Measurements from ENCODE around the gene SCD. TPM values are rescaled to one million over a fixed set of nuclear protein-coding genes. Genes with fewer than 3 reads are reported as not detected.

Gene SCD
- total and polyA plus RNA-seq, 4 experiments from 2014 or later = 0.61 to 1.4 (median 0.88) TPM

DNA sequence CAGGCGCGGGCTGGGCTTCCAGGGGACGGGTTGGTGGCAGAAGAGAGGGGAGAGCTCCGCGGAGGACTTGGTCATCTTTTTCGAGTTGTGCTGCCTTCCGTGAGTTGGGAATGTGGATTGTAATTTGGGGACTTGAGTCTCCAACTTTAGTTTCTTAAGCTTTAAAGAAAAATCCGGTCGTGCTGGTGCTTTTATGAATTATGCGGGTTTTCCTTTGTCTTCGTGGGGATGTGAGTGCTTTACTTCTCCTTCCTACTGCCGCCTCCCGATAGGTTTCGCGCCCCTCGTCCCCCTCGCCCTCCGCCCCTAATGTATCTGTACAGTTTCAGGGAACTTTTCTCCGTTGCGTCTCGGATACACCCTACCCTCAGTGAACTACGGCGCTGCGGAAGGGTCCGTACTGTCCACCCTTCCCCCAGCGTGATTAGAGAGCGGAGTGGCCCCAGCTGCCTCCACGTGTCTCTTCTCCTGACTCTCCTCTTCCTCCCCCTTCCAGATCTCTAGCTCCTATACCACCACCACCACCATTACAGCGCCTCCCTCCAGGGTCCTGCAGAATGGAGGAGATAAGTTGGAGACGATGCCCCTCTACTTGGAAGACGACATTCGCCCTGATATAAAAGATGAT lies 649 bp downstream of the SCD start:
- POLR2A ChIA-PET (ENCODE audit: partially characterized antibody) = interaction anchor here (0.9 to 2.4 kb wide), 4 partner anchors 23 to 50 kb away, joined by 3 to 8 read pairs (median 4); no protein-coding TSS in a partner anchor
- Histone ChIP-seq H3K4me3 (ENCODE audit: low read length in 2 of 2) (peak overlapping the region in 1 of 2 donors; percentile 74), H3K27ac (ENCODE audit: low read depth, low read length) (no peak overlapping the region), H3K4me1 (ENCODE audit: insufficient read depth, low read length) (peaks cover 14% of the 10 kb centered on the region), H3K9me3 (ENCODE audit: control insufficient read depth in 1 of 2, low read length in 2 of 2) (no peaks in the 10 kb centered on the region), H3K27me3 (ENCODE audit: insufficient read depth, low read length) (no peaks in the 10 kb centered on the region), H3K36me3 (ENCODE audit: insufficient read depth, low read length) (no peaks in the 10 kb centered on the region)
- intact Hi-C loops (cut with micrococcal nuclease) = loop anchor here (1.0 kb wide), 1 partner anchor 27 kb away; no protein-coding TSS in a partner anchor
- Mint-ChIP-seq H3K9me3 (no peaks in the 10 kb centered on the region), H3K27ac (peak overlapping the region; percentile 32 to 91 (median 73)), H3K36me3 (no peaks in the 10 kb centered on the region), H3K27me3 (peaks cover 0 to 1% of the 10 kb centered on the region in 2 donors), H3K4me1 (peaks cover 9 to 19% (median 15%) of the 10 kb centered on the region in 4 donors), H3K4me3 (peak overlapping the region; percentile 79 to 92 (median 89))
- CTCF ChIA-PET (ENCODE audit: partially characterized antibody) = interaction anchor here (1.4 to 15.8 kb wide), 5 partner anchors 9 to 188 kb away, joined by 3 to 202 read pairs (median 17); partner anchors contain the start of gene HIF1AN
- DNase-seq = no peak

DNA sequence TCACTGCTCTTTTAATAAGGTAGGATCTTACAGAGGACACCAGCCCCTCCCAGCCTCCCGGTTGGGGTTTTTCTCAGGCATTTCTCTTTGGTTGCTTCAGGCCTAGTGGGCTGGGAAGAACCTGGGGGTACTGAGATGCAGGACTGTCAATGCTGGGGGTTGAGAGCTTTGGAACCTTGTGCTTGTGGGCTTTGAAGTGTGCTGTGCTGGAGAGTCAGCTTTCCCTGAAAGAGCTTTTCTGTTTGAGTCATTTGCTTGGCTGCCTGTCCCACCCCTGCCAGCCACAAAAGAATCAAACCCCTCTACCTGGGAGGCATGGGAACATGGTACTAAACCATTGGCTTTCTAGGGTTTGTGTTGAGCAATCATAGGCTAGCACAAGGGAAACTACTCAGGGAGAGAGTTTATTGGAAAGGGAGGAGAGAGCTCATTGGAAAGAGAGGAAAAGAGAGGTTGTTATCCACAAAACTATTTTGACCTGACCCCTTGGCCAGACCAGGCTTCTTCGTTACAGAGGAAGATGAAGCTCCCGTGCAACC lies 1.4 kb downstream of the SCD start:
- H3K4me3 ChIP-seq (ENCODE audit: low read length in 2 of 2) = no peak overlapping the region
- intact Hi-C loops (cut with micrococcal nuclease) = no loop called here

DNA sequence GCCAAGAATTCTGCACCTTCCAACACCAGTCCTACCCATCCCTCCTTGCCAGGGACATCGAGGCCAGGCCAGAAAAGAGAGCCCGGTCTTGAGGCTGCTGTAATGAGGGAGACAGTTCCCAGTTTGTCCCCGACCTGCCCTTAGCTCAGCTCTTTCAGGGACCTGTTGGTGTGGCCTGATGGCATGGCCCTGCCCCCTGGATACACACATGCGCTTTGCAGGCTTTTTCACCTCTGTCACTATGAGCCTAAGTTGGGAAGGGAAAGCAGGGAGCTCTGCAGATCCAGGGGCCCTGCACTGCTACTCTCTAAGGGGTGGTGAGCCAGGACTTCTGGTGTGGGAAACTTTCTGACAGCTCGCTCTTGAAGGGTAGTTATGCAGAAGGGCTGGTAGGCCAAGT lies 2.1 kb downstream of the SCD start:
- intact Hi-C loops (cut with micrococcal nuclease) = no loop called here
- no peaks in the 10 kb centered on the region for H3K36me3 Mint-ChIP-seq
- no peak overlapping the region for H3K4me3 ChIP-seq (ENCODE audit: low read length in 2 of 2)
- no peaks in the 10 kb centered on the region for H3K9me3 ChIP-seq (ENCODE audit: control insufficient read depth in 1 of 2, low read length in 2 of 2)
- no peaks in the 10 kb centered on the region for H3K36me3 ChIP-seq (ENCODE audit: insufficient read depth, low read length)
- peaks cover 14% of the 10 kb centered on the region for H3K4me1 ChIP-seq (ENCODE audit: insufficient read depth, low read length)
- ChIA-PET CTCF (ENCODE audit: partially characterized antibody) (interaction anchor here (0.6 to 3.2 kb wide), 7 partner anchors 9 to 160 kb away, joined by 3 to 17 read pairs (median 3); no protein-coding TSS in a partner anchor), POLR2A (ENCODE audit: partially characterized antibody) (interaction anchor here (2.1 kb wide), 1 partner anchor 22 kb away, joined by 5 read pairs; no protein-coding TSS in a partner anchor)
- no peaks in the 10 kb centered on the region for H3K27me3 ChIP-seq (ENCODE audit: insufficient read depth, low read length)
- DNase-seq = no peak
- no peaks in the 10 kb centered on the region for H3K9me3 Mint-ChIP-seq
- H3K27ac Mint-ChIP-seq = no peak overlapping the region
- peaks cover 9 to 19% (median 15%) of the 10 kb centered on the region in 4 donors for H3K4me1 Mint-ChIP-seq
- peaks cover 0 to 1% of the 10 kb centered on the region in 2 donors for H3K27me3 Mint-ChIP-seq
- H3K4me3 Mint-ChIP-seq = peak overlapping the region in 3 of 8 donors; percentile 17 to 91 (median 19)
- H3K27ac ChIP-seq (ENCODE audit: low read depth, low read length) = no peak overlapping the region

More for the DNA sequence above, 1.4 kb downstream of the SCD start:
- H3K27ac ChIP-seq (ENCODE audit: low read depth, low read length) = no peak overlapping the region
- POLR2A ChIA-PET (ENCODE audit: partially characterized antibody) = interaction anchor here (2.1 kb wide), 1 partner anchor 22 kb away, joined by 5 read pairs; no protein-coding TSS in a partner anchor
- no peaks in the 10 kb centered on the region for H3K36me3 Mint-ChIP-seq
- DNase-seq = no peak
- H3K27me3 Mint-ChIP-seq = peaks cover 0 to 1% of the 10 kb centered on the region in 2 donors
- H3K27me3 ChIP-seq (ENCODE audit: insufficient read depth, low read length) = no peaks in the 10 kb centered on the region
- peaks cover 9 to 19% (median 15%) of the 10 kb centered on the region in 4 donors for H3K4me1 Mint-ChIP-seq
- no peaks in the 10 kb centered on the region for H3K36me3 ChIP-seq (ENCODE audit: insufficient read depth, low read length)
- peaks cover 14% of the 10 kb centered on the region for H3K4me1 ChIP-seq (ENCODE audit: insufficient read depth, low read length)
- H3K9me3 Mint-ChIP-seq = no peaks in the 10 kb centered on the region
- CTCF ChIA-PET (ENCODE audit: partially characterized antibody) = interaction anchor here (1.1 to 3.2 kb wide), 6 partner anchors 9 to 161 kb away, joined by 3 to 17 read pairs (median 4); no protein-coding TSS in a partner anchor
- no peaks in the 10 kb centered on the region for H3K9me3 ChIP-seq (ENCODE audit: control insufficient read depth in 1 of 2, low read length in 2 of 2)
- H3K4me3 Mint-ChIP-seq = peak overlapping the region in 7 of 8 donors; percentile 29 to 92 (median 89)
- peak overlapping the region in 3 of 7 donors; percentile 13 to 63 (median 26) for H3K27ac Mint-ChIP-seq

DNA sequence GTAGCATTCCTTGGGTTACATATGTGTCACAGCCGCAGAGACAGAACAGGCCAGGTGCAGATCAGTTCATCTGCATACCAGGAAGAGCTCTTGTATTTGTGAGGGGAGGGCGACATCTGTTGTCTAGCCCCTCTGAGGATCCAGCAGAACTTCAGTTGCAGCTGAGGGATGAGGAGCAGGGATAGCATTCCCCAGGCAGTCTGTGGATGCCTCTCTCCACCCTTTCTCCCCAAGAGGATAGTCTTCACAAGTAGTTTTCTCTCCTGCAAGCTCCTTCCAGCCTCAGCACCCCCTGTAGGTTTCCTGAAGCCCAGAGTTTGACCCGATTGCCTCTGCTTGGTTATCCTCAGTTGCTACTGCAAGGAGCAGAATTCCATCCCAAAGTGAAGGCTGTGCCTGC lies 2.6 kb downstream of the SCD start:
- ChIA-PET CTCF (ENCODE audit: partially characterized antibody) (interaction anchor here (0.6 to 3.2 kb wide), 7 partner anchors 8 to 159 kb away, joined by 3 to 17 read pairs (median 3); no protein-coding TSS in a partner anchor), POLR2A (ENCODE audit: partially characterized antibody) (interaction anchor here (2.1 kb wide), 1 partner anchor 21 kb away, joined by 5 read pairs; no protein-coding TSS in a partner anchor)
- Mint-ChIP-seq H3K27me3 (peaks cover 0 to 1% of the 10 kb centered on the region in 2 donors), H3K9me3 (no peaks in the 10 kb centered on the region), H3K27ac (no peak overlapping the region), H3K36me3 (no peaks in the 10 kb centered on the region), H3K4me1 (peaks cover 9 to 19% (median 15%) of the 10 kb centered on the region in 4 donors), H3K4me3 (no peak overlapping the region)
- no peak for DNase-seq
- Histone ChIP-seq H3K36me3 (ENCODE audit: insufficient read depth, low read length) (no peaks in the 10 kb centered on the region), H3K27ac (ENCODE audit: low read depth, low read length) (no peak overlapping the region), H3K9me3 (ENCODE audit: control insufficient read depth in 1 of 2, low read length in 2 of 2) (no peaks in the 10 kb centered on the region), H3K27me3 (ENCODE audit: insufficient read depth, low read length) (no peaks in the 10 kb centered on the region), H3K4me3 (ENCODE audit: low read length in 2 of 2) (no peak overlapping the region), H3K4me1 (ENCODE audit: insufficient read depth, low read length) (peaks cover 14% of the 10 kb centered on the region)
- intact Hi-C loops (cut with micrococcal nuclease) = no loop called here

DNA sequence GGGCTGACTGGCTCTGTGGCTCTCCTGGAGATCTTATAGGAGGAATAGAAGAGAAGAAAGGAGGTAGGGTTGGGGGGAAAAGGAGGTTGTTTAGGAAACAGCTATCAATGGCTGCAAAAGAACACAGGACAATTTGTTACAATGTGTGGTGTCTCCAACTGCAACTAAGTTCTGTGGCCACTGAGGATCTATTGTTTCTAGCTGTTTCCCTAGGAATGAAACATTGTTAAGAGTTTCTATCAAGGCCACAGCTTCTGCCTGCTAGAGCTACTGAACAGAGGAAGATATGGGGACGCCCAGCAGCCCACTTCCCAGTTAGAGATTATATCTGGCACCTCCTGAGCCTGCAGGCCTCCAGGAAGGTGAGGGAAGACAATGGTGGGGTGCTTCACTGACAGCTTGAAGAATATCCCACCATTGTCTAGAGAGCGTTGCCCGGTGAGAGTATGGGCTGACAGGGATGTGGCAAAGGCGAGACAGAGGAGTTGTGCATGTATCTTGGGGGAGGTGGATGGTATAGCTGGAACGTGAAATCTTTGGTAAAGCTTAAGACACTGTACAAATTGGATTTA lies 4.0 kb downstream of the SCD start:
- DNase-seq = no peak
- intact Hi-C loops (cut with micrococcal nuclease) = no loop called here
- Mint-ChIP-seq H3K4me3 (no peak overlapping the region), H3K27me3 (peaks cover 0 to 1% of the 10 kb centered on the region in 2 donors), H3K4me1 (peaks cover 9 to 16% (median 13%) of the 10 kb centered on the region in 4 donors), H3K27ac (peak overlapping the region in 1 of 7 donors; percentile 81), H3K9me3 (no peaks in the 10 kb centered on the region), H3K36me3 (no peaks in the 10 kb centered on the region)
- Histone ChIP-seq H3K9me3 (ENCODE audit: control insufficient read depth in 1 of 2, low read length in 2 of 2) (no peaks in the 10 kb centered on the region), H3K4me3 (ENCODE audit: low read length in 2 of 2) (no peak overlapping the region), H3K4me1 (ENCODE audit: insufficient read depth, low read length) (peaks cover 12% of the 10 kb centered on the region), H3K27me3 (ENCODE audit: insufficient read depth, low read length) (no peaks in the 10 kb centered on the region), H3K36me3 (ENCODE audit: insufficient read depth, low read length) (no peaks in the 10 kb centered on the region), H3K27ac (ENCODE audit: low read depth, low read length) (no peak overlapping the region)
- ChIA-PET CTCF (ENCODE audit: partially characterized antibody) (interaction anchor here (1.2 to 2.3 kb wide), 4 partner anchors 11 to 168 kb away, joined by 3 to 13 read pairs (median 8); no protein-coding TSS in a partner anchor), POLR2A (ENCODE audit: partially characterized antibody) (interaction anchor here (1.2 kb wide), 1 partner anchor 23 kb away, joined by 5 read pairs; no protein-coding TSS in a partner anchor)

DNA sequence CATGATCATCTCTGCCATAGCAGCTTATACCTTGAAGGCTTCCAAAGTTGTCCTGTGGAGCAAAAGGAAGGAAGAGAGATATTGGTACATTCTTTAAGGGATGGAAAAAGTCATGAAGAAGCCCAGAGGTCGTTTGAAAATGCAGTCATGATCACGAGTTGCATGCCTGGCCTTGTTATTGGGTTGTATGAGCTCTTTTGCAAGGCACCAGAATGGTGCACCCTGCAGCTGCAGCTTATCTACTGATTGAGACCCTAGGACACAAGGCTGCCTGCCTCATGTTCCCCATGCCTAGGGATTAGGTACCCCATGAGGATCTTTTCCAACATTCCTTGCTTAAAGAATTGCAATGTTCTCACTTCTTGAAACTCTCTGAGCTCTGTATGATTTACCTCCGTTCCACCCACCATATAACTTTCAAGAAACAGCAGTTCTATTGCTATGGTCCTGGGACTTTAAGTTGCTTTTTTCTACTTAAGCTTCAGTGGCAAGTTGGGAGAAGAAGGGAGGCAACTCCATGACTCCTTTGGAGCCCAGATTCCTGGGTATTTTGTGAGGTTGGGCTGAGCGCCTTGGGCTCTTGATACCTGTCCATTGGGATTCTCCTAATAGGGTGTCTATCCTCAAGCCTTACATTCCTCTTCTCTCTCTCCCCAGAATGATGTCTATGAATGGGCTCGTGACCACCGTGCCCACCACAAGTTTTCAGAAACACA lies 6.9 kb downstream of the SCD start:
- Histone ChIP-seq H3K36me3 (ENCODE audit: insufficient read depth, low read length) (no peaks in the 10 kb centered on the region), H3K27me3 (ENCODE audit: insufficient read depth, low read length) (no peaks in the 10 kb centered on the region), H3K4me1 (ENCODE audit: insufficient read depth, low read length) (no peaks in the 10 kb centered on the region), H3K9me3 (ENCODE audit: control insufficient read depth in 1 of 2, low read length in 2 of 2) (no peaks in the 10 kb centered on the region), H3K27ac (ENCODE audit: low read depth, low read length) (no peak overlapping the region), H3K4me3 (ENCODE audit: low read length in 2 of 2) (no peak overlapping the region)
- CTCF ChIA-PET (ENCODE audit: partially characterized antibody) = interaction anchor here (1.6 kb wide), 1 partner anchor 20 kb away, joined by 7 read pairs; no protein-coding TSS in a partner anchor
- intact Hi-C loops (cut with micrococcal nuclease) = no loop called here
- Mint-ChIP-seq H3K27ac (no peak overlapping the region), H3K9me3 (no peaks in the 10 kb centered on the region), H3K4me3 (peak overlapping the region in 1 of 8 donors; percentile 14), H3K4me1 (peaks cover 0 to 5% (median under 1%) of the 10 kb centered on the region in 4 donors), H3K27me3 (no peaks in the 10 kb centered on the region), H3K36me3 (no peaks in the 10 kb centered on the region)
- DNase-seq = no peak
- POLR2A ChIA-PET (ENCODE audit: partially characterized antibody) = no interaction called here

Data from CD4-positive, alpha-beta memory T cell (primary cell).